Measurements from ENCODE around the gene ERMARD. TPM values are rescaled to one million over a fixed set of nuclear protein-coding genes. Genes with fewer than 3 reads are reported as not detected.

The ERMARD gene
- total and polyA plus RNA-seq, 8 donors: 16.8 to 56.1 (median 44.9) TPM

- H3K27ac ChIP-seq: no peak overlapping the region
- ATAC-seq (no peak), DNase-seq (no peak)
- no peak for TF ChIP-seq CTCF (IDR thresholded peaks at IDR 0.05)
- H3K4me3 ChIP-seq: no peak overlapping the region
- intact Hi-C loops (cut with DNase I): no loop called here
- H3K4me1 ChIP-seq: no peaks in the 10 kb centered on the region
- no peaks in the 10 kb centered on the region for H3K36me3 ChIP-seq
- no peaks in the 10 kb centered on the region for H3K9me3 ChIP-seq
- H3K27me3 ChIP-seq: peaks cover 0 to 23% of the 10 kb centered on the region in 2 donors
These were observed 58.0 kb downstream of the ERMARD start for GRCh38 chr6:169809386-169809785.

- Histone ChIP-seq H3K9me3 (no peaks in the 10 kb centered on the region), H3K4me1 (no peaks in the 10 kb centered on the region), H3K27me3 (peaks cover 0 to 14% of the 10 kb centered on the region in 2 donors), H3K36me3 (no peaks in the 10 kb centered on the region), H3K27ac (no peak overlapping the region), H3K4me3 (no peak overlapping the region)
- ATAC-seq (no peak), DNase-seq (peak in 2 of 4 donors; percentile 20 to 58)
- intact Hi-C loops (cut with DNase I): no loop called here
- no peak for TF ChIP-seq CTCF (IDR thresholded peaks at IDR 0.05)
These were observed 58.9 kb downstream of the ERMARD start for GRCh38 chr6:169810066-169810989.

- intact Hi-C loops (cut with DNase I): no loop called here
- no peak overlapping the region for H3K4me3 ChIP-seq
- DNase-seq: peak in 2 of 4 donors; percentile 22 to 50
- no peak overlapping the region for H3K27ac ChIP-seq
- peaks cover 0 to 8% of the 10 kb centered on the region in 2 donors for H3K27me3 ChIP-seq
- no peaks in the 10 kb centered on the region for H3K36me3 ChIP-seq
- no peaks in the 10 kb centered on the region for H3K4me1 ChIP-seq
- peaks cover 0 to 3% of the 10 kb centered on the region in 2 donors for H3K9me3 ChIP-seq
- no peak for ATAC-seq
- no peak for TF ChIP-seq CTCF (IDR thresholded peaks at IDR 0.05)
These were observed 59.6 kb downstream of the ERMARD start for GRCh38 chr6:169811072-169811471.

GRCh38 chr6:169811521-169812256, 60.3 kb downstream of the ERMARD start:
- intact Hi-C loops (cut with DNase I): no loop called here
- H3K27ac ChIP-seq: no peak overlapping the region
- H3K4me3 ChIP-seq: no peak overlapping the region
- ATAC-seq (no peak), DNase-seq (peak in 1 of 4 donors; percentile 15)
- no peaks in the 10 kb centered on the region for H3K4me1 ChIP-seq
- TF ChIP-seq CTCF (IDR thresholded peaks at IDR 0.05): no peak
- peaks cover 0 to 2% of the 10 kb centered on the region in 2 donors for H3K27me3 ChIP-seq
- peaks cover 0 to 5% of the 10 kb centered on the region in 2 donors for H3K9me3 ChIP-seq
- no peaks in the 10 kb centered on the region for H3K36me3 ChIP-seq

GRCh38 chr6:169812257-169812644, 60.8 kb downstream of the ERMARD start:
- H3K4me1 ChIP-seq: no peaks in the 10 kb centered on the region
- DNase-seq (peak in 2 of 4 donors; percentile 27 to 64), ATAC-seq (no peak)
- H3K4me3 ChIP-seq: no peak overlapping the region
- no peak overlapping the region for H3K27ac ChIP-seq
- peaks cover 0 to 5% of the 10 kb centered on the region in 2 donors for H3K9me3 ChIP-seq
- no peaks in the 10 kb centered on the region for H3K27me3 ChIP-seq
- no peaks in the 10 kb centered on the region for H3K36me3 ChIP-seq
- no peak for TF ChIP-seq CTCF (IDR thresholded peaks at IDR 0.05)
- intact Hi-C loops (cut with DNase I): no loop called here
